ENCODE measurements around the gene DOCK2. TPM values are rescaled to one million over a fixed set of nuclear protein-coding genes. Genes with fewer than 3 reads are reported as not detected.

Gene DOCK2
- total RNA-seq, 1 experiment from 2014 or later, result 0.26 TPM

GRCh38 chr5:169876386-169876785 is 239.3 kb downstream of the DOCK2 start:
- H3K9me3 ChIP-seq (ENCODE audit: low read length), result no peaks in the 10 kb centered on the region
- no peak overlapping the region for H2AFZ ChIP-seq (ENCODE audit: low read length)
- H3K79me2 ChIP-seq (ENCODE audit: low read length), result no peaks in the 10 kb centered on the region
- H3K9ac ChIP-seq (ENCODE audit: low read length), result no peak overlapping the region
- TF ChIP-seq EZH2 (IDR thresholded peaks at IDR 0.05; ENCODE audit: low read length, unreplicated experiment), result no peak
- TF ChIP-seq, protein P1, sequence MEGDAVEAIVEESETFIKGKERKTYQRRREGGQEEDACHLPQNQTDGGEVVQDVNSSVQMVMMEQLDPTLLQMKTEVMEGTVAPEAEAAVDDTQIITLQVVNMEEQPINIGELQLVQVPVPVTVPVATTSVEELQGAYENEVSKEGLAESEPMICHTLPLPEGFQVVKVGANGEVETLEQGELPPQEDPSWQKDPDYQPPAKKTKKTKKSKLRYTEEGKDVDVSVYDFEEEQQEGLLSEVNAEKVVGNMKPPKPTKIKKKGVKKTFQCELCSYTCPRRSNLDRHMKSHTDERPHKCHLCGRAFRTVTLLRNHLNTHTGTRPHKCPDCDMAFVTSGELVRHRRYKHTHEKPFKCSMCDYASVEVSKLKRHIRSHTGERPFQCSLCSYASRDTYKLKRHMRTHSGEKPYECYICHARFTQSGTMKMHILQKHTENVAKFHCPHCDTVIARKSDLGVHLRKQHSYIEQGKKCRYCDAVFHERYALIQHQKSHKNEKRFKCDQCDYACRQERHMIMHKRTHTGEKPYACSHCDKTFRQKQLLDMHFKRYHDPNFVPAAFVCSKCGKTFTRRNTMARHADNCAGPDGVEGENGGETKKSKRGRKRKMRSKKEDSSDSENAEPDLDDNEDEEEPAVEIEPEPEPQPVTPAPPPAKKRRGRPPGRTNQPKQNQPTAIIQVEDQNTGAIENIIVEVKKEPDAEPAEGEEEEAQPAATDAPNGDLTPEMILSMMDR (conservative IDR thresholded peaks at IDR 0.05; ENCODE audit: low read depth, low read length), result no peak
- no peak for TF ChIP-seq EZH2phosphoT487 (IDR thresholded peaks at IDR 0.05; ENCODE audit: borderline replicate concordance, low read length)
- H4K20me1 ChIP-seq (ENCODE audit: low read length), result no peaks in the 10 kb centered on the region
- intact Hi-C loops (cut with micrococcal nuclease), result no loop called here
- peaks cover 2% of the 10 kb centered on the region; the same call in 1 of the 2 replicates for H3K4me1 ChIP-seq (ENCODE audit: insufficient read depth, low read length)
- no peak overlapping the region for H3K27ac ChIP-seq (ENCODE audit: low read length)
- ChIA-PET CTCF (no interaction called here), POLR2A (ENCODE audit: unreplicated experiment) (interaction anchor here (0.7 kb wide), 1 partner anchor 15 kb away, joined by 3 read pairs; no protein-coding TSS in a partner anchor)
- no peak overlapping the region for H3K4me3 ChIP-seq (ENCODE audit: low read length)
- H3K4me2 ChIP-seq (ENCODE audit: low read length), result no peak overlapping the region
- no peaks in the 10 kb centered on the region for H3K36me3 ChIP-seq (ENCODE audit: low read depth, low read length)
- H3K9me2 ChIP-seq (replicated peaks; ENCODE audit: low read length), result no peaks in the 10 kb centered on the region
- H3K27me3 ChIP-seq (ENCODE audit: low read length), result no peaks in the 10 kb centered on the region
- no peaks in the 10 kb centered on the region for H3F3A ChIP-seq (ENCODE audit: low read length, unreplicated experiment)
- ATAC-seq (no peak), DNase-seq (no peak)
- BruUV-seq (replicated peaks), result no TSS peak

- intact Hi-C loops (cut with micrococcal nuclease), result no loop called here
- no peaks in the 10 kb centered on the region for H3F3A ChIP-seq (ENCODE audit: low read length, unreplicated experiment)
These were observed 243.1 kb downstream of the DOCK2 start for GRCh38 chr5:169880012-169880663.

DNA sequence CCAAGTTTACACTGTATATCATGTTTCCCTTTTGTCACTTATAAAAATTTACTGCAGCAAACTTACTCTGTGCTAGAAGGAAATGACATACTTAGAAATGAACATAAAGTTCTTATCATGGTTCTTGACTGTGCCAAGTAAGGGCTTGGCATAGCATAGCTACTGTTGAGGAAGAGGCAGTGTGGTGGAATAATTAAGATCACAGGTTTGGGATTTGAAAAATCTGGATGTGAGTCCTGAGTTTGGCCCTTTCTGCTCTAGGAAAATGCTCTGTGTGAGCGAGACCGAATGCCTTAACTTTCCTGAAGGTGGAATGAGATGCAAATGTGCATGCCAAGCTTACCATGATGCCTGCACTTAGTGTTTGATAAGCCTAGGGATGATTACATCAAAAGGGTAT is 243.7 kb downstream of the DOCK2 start:
- Histone ChIP-seq H3K27ac (ENCODE audit: low read length) (no peak overlapping the region), H3K9ac (ENCODE audit: low read length) (no peak overlapping the region), H2AFZ (ENCODE audit: low read length) (no peak overlapping the region), H3F3A (ENCODE audit: low read length, unreplicated experiment) (no peaks in the 10 kb centered on the region), H3K4me1 (ENCODE audit: insufficient read depth, low read length) (peaks cover 9% of the 10 kb centered on the region; the same call in 1 of the 2 replicates), H4K20me1 (ENCODE audit: low read length) (no peaks in the 10 kb centered on the region), H3K27me3 (ENCODE audit: low read length) (no peaks in the 10 kb centered on the region), H3K9me2 (replicated peaks; ENCODE audit: low read length) (no peaks in the 10 kb centered on the region), H3K4me2 (ENCODE audit: low read length) (no peak overlapping the region), H3K4me3 (ENCODE audit: low read length) (no peak overlapping the region), H3K36me3 (ENCODE audit: low read depth, low read length) (no peaks in the 10 kb centered on the region), H3K79me2 (ENCODE audit: low read length) (no peaks in the 10 kb centered on the region), H3K9me3 (ENCODE audit: low read length) (no peaks in the 10 kb centered on the region)
- intact Hi-C loops (cut with micrococcal nuclease), result no loop called here
- no TSS peak for BruUV-seq (replicated peaks)
- TF ChIP-seq, protein P1 (conservative IDR thresholded peaks at IDR 0.05; ENCODE audit: low read depth, low read length), result no peak
- TF ChIP-seq EZH2 (IDR thresholded peaks at IDR 0.05; ENCODE audit: low read length, unreplicated experiment), result no peak
- POLR2A ChIA-PET (ENCODE audit: unreplicated experiment), result no interaction called here
- DNase-seq (no peak), ATAC-seq (peak; percentile 47)
- CTCF ChIA-PET, result no interaction called here

More at GRCh38 chr5:169880012-169880663, 243.1 kb downstream of the DOCK2 start:
- Histone ChIP-seq H3K27me3 (ENCODE audit: low read length) (no peaks in the 10 kb centered on the region), H3K4me1 (ENCODE audit: insufficient read depth, low read length) (peaks cover 9% of the 10 kb centered on the region; the same call in 1 of the 2 replicates), H3K4me2 (ENCODE audit: low read length) (no peak overlapping the region), H3K9me2 (replicated peaks; ENCODE audit: low read length) (no peaks in the 10 kb centered on the region), H4K20me1 (ENCODE audit: low read length) (no peaks in the 10 kb centered on the region), H3K4me3 (ENCODE audit: low read length) (no peak overlapping the region), H3K36me3 (ENCODE audit: low read depth, low read length) (no peaks in the 10 kb centered on the region), H2AFZ (ENCODE audit: low read length) (no peak overlapping the region), H3K9ac (ENCODE audit: low read length) (no peak overlapping the region), H3K9me3 (ENCODE audit: low read length) (no peaks in the 10 kb centered on the region), H3K79me2 (ENCODE audit: low read length) (no peaks in the 10 kb centered on the region), H3K27ac (ENCODE audit: low read length) (no peak overlapping the region)
- CTCF ChIA-PET, result no interaction called here
- BruUV-seq (replicated peaks), result no TSS peak
- ATAC-seq (no peak), DNase-seq (no peak)
- POLR2A ChIA-PET (ENCODE audit: unreplicated experiment), result no interaction called here
- TF ChIP-seq, protein P1 (conservative IDR thresholded peaks at IDR 0.05; ENCODE audit: low read depth, low read length), result no peak
- TF ChIP-seq EZH2 (IDR thresholded peaks at IDR 0.05; ENCODE audit: low read length, unreplicated experiment), result no peak
- TF ChIP-seq EZH2phosphoT487 (IDR thresholded peaks at IDR 0.05; ENCODE audit: borderline replicate concordance, low read length), result no peak

Measured in PC-3 (cell line).